Activated CD4-positive, alpha-beta T cell treated with anti-CD3 and anti-CD28 coated beads, Interleukin-2, amount 10 ng/mL, durations not matched to agents 7 days and 5 days (primary cell): ENCODE data around the gene CPPED1. TPM values are rescaled to one million over a fixed set of nuclear protein-coding genes. Genes with fewer than 3 reads are reported as not detected.
"Not testable (repeated sequence)": the region's sequence is repeated elsewhere in the genome, so short reads cannot be mapped to it uniquely, and the experiment has no call there.

Source experiments
- CTCF ChIA-PET: fragments of 350-600 bp; sonication (Branson Sonifier 250); formaldehyde crosslinking; loops from one replicate; lab custom pipeline; 2021; ENCODE audit warnings: antibody characterized with exemption; lab: Charles Lee
- POLR2A ChIA-PET: fragments of 350-600 bp; sonication (Branson Sonifier 250); formaldehyde crosslinking; loops from one replicate; lab custom pipeline; 2021; ENCODE audit warnings: antibody characterized with exemption; lab: Charles Lee
- DNase-seq: peaks from one replicate; pipeline ENCODE4 v3.0.0-alpha.2; 2020
- H3K27ac Mint-ChIP-seq: one replicate; pipeline ENCODE4 v1.8.0; 2021; ENCODE audit warnings: mild to moderate bottlenecking, moderate library complexity, mixed read lengths
- H3K27me3 Mint-ChIP-seq: one replicate; pipeline ENCODE4 v1.8.0; 2021; ENCODE audit warnings: mixed read lengths
- H3K36me3 Mint-ChIP-seq: one replicate; pipeline ENCODE4 v1.8.0; 2021; ENCODE audit warnings: low read depth, mixed read lengths
- H3K4me1 Mint-ChIP-seq: one replicate; pipeline ENCODE4 v1.8.0; 2021; ENCODE audit warnings: mixed read lengths
- H3K4me3 Mint-ChIP-seq: one replicate; pipeline ENCODE4 v1.8.0; 2021; ENCODE audit warnings: mild to moderate bottlenecking, moderate library complexity, mixed read lengths
- H3K9me3 Mint-ChIP-seq: one replicate; pipeline ENCODE4 v1.8.0; 2021; ENCODE audit warnings: mixed read lengths
- total RNA-seq, 2 experiments: library from RNA; stranded (reverse); gene quantifications; one replicate each; pipeline ENCODE4 v1.2.3, GENCODE V29; 2021

CPPED1 gene
- total RNA-seq, 2 experiments from 2014 or later: 15.7 to 17.1 TPM

DNA sequence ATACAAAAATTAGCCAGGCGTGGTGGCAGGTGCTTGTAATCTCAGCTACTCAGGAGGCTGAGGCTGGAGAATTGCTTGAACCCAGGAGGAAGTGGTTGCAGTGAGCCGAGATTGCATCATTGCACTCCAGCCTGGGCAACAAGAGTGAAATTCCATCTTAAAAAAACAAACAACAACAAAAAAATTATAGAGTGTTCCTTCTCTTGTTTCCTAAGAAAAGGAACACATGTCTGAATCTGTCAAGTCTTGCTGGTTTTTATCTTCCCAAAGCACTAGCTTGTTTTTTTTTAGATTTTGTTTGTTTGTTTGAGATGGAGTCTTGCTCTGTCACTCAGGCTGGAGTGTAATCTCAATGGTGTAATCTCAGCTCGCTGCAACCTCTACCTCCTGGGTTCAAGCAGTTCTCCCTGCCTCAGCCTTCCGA lies 13.1 kb upstream of the CPPED1 start:
- H3K36me3 Mint-ChIP-seq, DNase-seq, H3K4me3 Mint-ChIP-seq, H3K27ac Mint-ChIP-seq, H3K27me3 Mint-ChIP-seq, H3K9me3 Mint-ChIP-seq, POLR2A ChIA-PET: not testable (repeated sequence)
- CTCF ChIA-PET: interaction anchor here (0.6 to 3.0 kb wide), 7 partner anchors 11 to 360 kb away, joined by 3 to 12 read pairs (median 3); no protein-coding TSS in a partner anchor
- H3K4me1 Mint-ChIP-seq: peaks cover 27% of the 10 kb centered on the region

DNA sequence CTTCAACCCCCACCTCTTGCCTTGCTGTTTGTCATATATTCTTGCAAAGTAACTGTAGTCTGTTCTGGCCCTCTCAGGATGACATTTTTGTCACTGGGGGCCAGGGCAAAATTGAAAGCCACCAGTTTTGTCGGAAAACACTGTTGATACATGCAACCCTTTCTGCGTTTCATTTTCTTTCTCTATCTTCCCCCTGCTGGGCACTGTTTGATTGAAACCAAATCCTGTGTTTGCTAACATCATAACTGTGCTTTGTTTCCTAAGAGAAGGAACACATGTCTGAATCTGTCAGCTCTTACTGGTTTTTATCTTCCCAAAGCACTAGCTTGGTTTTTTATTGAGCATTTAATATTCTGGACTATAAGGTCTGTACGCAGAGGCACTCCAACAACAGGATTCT lies 11.7 kb upstream of the CPPED1 start:
- H3K9me3 Mint-ChIP-seq: peaks cover 7% of the 10 kb centered on the region
- ChIA-PET POLR2A (no interaction called here), CTCF (interaction anchor here (1.5 to 3.0 kb wide), 2 partner anchors 10 to 720 kb away, joined by 4 to 12 read pairs; no protein-coding TSS in a partner anchor)
- H3K27ac Mint-ChIP-seq: no peak overlapping the region
- H3K36me3 Mint-ChIP-seq: no peaks in the 10 kb centered on the region
- no peak overlapping the region for H3K4me3 Mint-ChIP-seq
- no peaks in the 10 kb centered on the region for H3K27me3 Mint-ChIP-seq
- H3K4me1 Mint-ChIP-seq: peaks cover 37% of the 10 kb centered on the region
- no peak for DNase-seq

- H3K27me3 Mint-ChIP-seq, CTCF ChIA-PET, H3K27ac Mint-ChIP-seq, H3K36me3 Mint-ChIP-seq, H3K4me3 Mint-ChIP-seq, DNase-seq, POLR2A ChIA-PET: not testable (repeated sequence)
- Mint-ChIP-seq H3K9me3 (peaks cover 15% of the 10 kb centered on the region), H3K4me1 (peaks cover 39% of the 10 kb centered on the region)
Observed at GRCh38 chr16:12813734-12814133, 10.0 kb upstream of the CPPED1 start.

DNA sequence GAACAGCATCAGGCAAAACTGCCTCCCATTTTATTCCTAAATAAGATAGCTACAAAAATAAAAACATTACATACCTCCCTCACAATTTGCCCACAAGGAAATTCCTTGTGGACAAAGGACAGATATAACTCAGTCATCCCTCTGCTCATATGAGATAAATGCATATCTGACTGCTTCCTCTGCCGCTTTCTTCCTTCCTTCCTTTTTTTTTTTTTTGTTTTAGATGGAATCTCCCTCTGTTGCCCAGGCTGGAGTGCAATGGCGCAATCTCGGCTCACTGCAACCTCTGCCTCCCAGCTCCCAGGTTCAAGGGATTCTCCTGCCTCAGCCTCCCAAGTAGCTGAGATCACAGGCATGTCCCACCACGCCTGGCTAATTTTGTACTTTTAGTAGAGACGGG lies 9.6 kb upstream of the CPPED1 start:
- Mint-ChIP-seq H3K4me1 (peaks cover 36% of the 10 kb centered on the region), H3K9me3 (peaks cover 15% of the 10 kb centered on the region)
- H3K27me3 Mint-ChIP-seq, CTCF ChIA-PET, H3K27ac Mint-ChIP-seq, DNase-seq, H3K36me3 Mint-ChIP-seq, H3K4me3 Mint-ChIP-seq: not testable (repeated sequence)
- POLR2A ChIA-PET: interaction anchor here (0.6 kb wide), 1 partner anchor 8 kb away, joined by 5 read pairs; no protein-coding TSS in a partner anchor

- ChIA-PET POLR2A (interaction anchor here (0.6 kb wide), 1 partner anchor 30 kb away, joined by 5 read pairs; no protein-coding TSS in a partner anchor), CTCF (no interaction called here)
- H3K27me3 Mint-ChIP-seq: no peaks in the 10 kb centered on the region
- H3K36me3 Mint-ChIP-seq: no peaks in the 10 kb centered on the region
- no peak for DNase-seq
- peaks cover 15% of the 10 kb centered on the region for H3K9me3 Mint-ChIP-seq
- peaks cover 25% of the 10 kb centered on the region for H3K4me1 Mint-ChIP-seq
- no peak overlapping the region for H3K4me3 Mint-ChIP-seq
- H3K27ac Mint-ChIP-seq: no peak overlapping the region
Observed at GRCh38 chr16:12811441-12812383, 8.0 kb upstream of the CPPED1 start.

DNA sequence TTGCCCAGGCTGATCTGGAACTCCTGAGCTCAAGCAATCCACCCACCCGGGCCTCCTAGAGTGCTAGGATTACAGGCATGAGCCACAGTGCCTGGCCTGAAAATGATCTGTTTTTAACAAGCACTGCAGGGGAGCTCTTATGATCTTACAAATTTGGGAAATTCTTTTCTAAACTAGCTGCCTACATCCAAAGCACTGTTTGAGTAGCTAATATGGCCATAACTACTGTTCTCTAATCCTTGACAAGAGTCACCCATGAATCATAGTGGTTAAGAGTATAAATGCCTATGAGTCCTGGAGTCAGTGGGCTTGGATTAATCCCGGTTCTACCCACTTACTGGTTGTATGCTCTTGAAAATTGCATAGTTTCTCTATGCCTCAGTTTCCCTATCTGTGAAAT lies 1.4 kb upstream of the CPPED1 start:
- Mint-ChIP-seq H3K27me3 (no peaks in the 10 kb centered on the region), H3K27ac (no peak overlapping the region), H3K36me3 (peaks cover 13% of the 10 kb centered on the region), H3K9me3 (peaks cover 5% of the 10 kb centered on the region), H3K4me3 (no peak overlapping the region), H3K4me1 (peaks cover 37% of the 10 kb centered on the region)
- CTCF ChIA-PET: interaction anchor here (1.1 to 2.5 kb wide), 2 partner anchors 10 to 263 kb away, joined by 3 to 12 read pairs; no protein-coding TSS in a partner anchor
- POLR2A ChIA-PET: interaction anchor here (0.6 kb wide), 2 partner anchors 8 to 11 kb away, joined by 5 to 6 read pairs; no protein-coding TSS in a partner anchor
- DNase-seq: no peak

- no peak overlapping the region for H3K27ac Mint-ChIP-seq
- peaks cover 13% of the 10 kb centered on the region for H3K36me3 Mint-ChIP-seq
- DNase-seq: no peak
- no peaks in the 10 kb centered on the region for H3K27me3 Mint-ChIP-seq
- POLR2A ChIA-PET: interaction anchor here (0.6 kb wide), 1 partner anchor 9 kb away, joined by 5 read pairs; no protein-coding TSS in a partner anchor
- CTCF ChIA-PET: interaction anchor here (0.6 to 2.5 kb wide), 3 partner anchors 11 to 298 kb away, joined by 3 to 12 read pairs (median 3); no protein-coding TSS in a partner anchor
- H3K9me3 Mint-ChIP-seq: peaks cover 2% of the 10 kb centered on the region
- H3K4me3 Mint-ChIP-seq: peak overlapping the region; percentile 95
- H3K4me1 Mint-ChIP-seq: peaks cover 35% of the 10 kb centered on the region
Observed at GRCh38 chr16:12804395-12804794, 708 bp upstream of the CPPED1 start.

DNA sequence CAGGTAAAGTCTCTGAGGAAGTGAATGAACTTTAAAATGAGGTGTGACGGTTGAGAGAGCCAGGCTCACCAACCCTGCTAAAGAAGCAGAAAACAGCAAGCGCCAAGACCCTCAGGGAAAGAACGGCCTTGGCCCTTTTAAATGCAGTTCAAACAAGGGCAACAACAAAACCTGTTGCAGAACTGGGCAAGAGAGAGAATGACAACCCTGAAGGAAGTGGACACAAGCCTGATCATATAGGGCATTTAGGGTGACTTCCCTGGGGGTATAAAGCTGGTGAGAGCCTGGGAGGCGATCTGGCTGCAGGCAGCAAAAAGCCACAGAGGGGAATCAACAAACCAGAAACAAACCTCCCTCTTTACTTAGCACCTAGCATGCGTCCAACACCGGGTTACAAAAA lies 1.0 kb downstream of the CPPED1 start:
- ChIA-PET POLR2A (no interaction called here), CTCF (interaction anchor here (0.8 kb wide), 1 partner anchor 229 kb away, joined by 3 read pairs; no protein-coding TSS in a partner anchor)
- Mint-ChIP-seq H3K36me3 (peaks cover 13% of the 10 kb centered on the region), H3K9me3 (no peaks in the 10 kb centered on the region), H3K27me3 (no peaks in the 10 kb centered on the region), H3K4me1 (peaks cover 38% of the 10 kb centered on the region), H3K27ac (peak overlapping the region; percentile 95), H3K4me3 (peak overlapping the region; percentile 95)
- no peak for DNase-seq

GRCh38 chr16:12802048-12802447 lies 1.6 kb downstream of the CPPED1 start:
- Mint-ChIP-seq H3K9me3 (no peaks in the 10 kb centered on the region), H3K4me1 (peaks cover 38% of the 10 kb centered on the region), H3K4me3 (peak overlapping the region; percentile 95), H3K36me3 (peaks cover 13% of the 10 kb centered on the region), H3K27me3 (no peaks in the 10 kb centered on the region), H3K27ac (no peak overlapping the region)
- DNase-seq: no peak
- ChIA-PET POLR2A (no interaction called here), CTCF (interaction anchor here (0.8 kb wide), 1 partner anchor 22 kb away, joined by 3 read pairs; no protein-coding TSS in a partner anchor)

DNA sequence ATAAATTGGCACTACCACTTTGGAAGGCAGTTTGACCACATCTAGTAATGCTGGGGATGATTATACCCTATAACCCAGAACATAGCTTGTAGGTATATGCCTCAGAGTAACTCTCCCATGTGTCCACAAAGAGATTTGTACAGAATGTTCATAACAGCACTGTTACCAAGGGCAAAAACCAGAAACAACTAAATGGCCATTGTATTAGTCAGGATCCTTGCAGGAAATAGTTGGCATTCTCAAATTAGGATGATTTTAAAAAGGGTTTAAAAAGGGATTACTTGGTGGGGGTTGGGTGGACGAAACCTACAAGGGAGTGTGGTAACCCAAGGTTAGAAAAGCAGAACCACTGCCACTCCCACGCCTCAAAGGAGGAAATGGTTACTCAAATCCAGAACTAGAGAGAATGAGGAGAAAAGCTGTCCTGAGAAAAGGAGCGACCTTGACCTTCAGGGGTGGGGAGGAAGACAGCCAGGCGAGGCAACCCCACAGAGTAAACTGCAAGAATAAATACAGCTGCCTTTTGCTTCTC lies 2.1 kb downstream of the CPPED1 start:
- POLR2A ChIA-PET: no interaction called here
- H3K27ac Mint-ChIP-seq: peak overlapping the region; percentile 43
- CTCF ChIA-PET: interaction anchor here (0.8 kb wide), 1 partner anchor 22 kb away, joined by 3 read pairs; no protein-coding TSS in a partner anchor

DNA sequence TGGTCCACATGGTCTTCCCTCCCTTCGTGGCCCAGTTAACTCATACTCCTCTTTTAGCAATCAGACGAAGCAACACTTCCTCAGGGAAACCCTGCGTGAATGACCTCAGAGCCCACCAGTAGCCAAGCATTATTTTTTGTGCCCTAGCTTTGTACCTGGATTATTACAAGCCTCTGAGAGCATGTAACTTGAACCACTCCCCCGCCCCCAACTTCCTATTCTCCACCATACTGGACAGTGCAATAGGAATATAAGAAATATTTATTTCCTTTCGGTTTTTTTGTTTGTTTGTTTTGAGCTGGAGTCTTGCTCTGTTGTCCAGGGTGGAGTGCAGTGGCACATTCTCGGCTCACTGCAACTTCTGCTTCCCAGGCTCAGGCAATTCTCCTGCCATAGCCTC lies 2.9 kb downstream of the CPPED1 start:
- Mint-ChIP-seq H3K36me3 (peaks cover 15% of the 10 kb centered on the region), H3K27me3 (no peaks in the 10 kb centered on the region), H3K4me3 (no peak overlapping the region), H3K9me3 (no peaks in the 10 kb centered on the region), H3K4me1 (peaks cover 38% of the 10 kb centered on the region), H3K27ac (no peak overlapping the region)
- no peak for DNase-seq
- CTCF ChIA-PET: interaction anchor here (0.6 to 1.0 kb wide), 2 partner anchors 28 to 57 kb away, joined by 3 to 4 read pairs; no protein-coding TSS in a partner anchor
- POLR2A ChIA-PET: no interaction called here

More for the DNA sequence above, 2.1 kb downstream of the CPPED1 start:
- Mint-ChIP-seq H3K4me3 (peak overlapping the region; percentile 95), H3K4me1 (peaks cover 38% of the 10 kb centered on the region), H3K36me3 (peaks cover 13% of the 10 kb centered on the region), H3K27me3 (no peaks in the 10 kb centered on the region), H3K9me3 (no peaks in the 10 kb centered on the region)
- DNase-seq: peak; percentile 10

- H3K36me3 Mint-ChIP-seq: peaks cover 16% of the 10 kb centered on the region
- H3K27ac Mint-ChIP-seq, H3K4me3 Mint-ChIP-seq, DNase-seq, H3K27me3 Mint-ChIP-seq, POLR2A ChIA-PET, H3K9me3 Mint-ChIP-seq: not testable (repeated sequence)
- CTCF ChIA-PET: interaction anchor here (0.6 to 1.5 kb wide), 4 partner anchors 11 to 56 kb away, joined by 3 to 5 read pairs (median 4); no protein-coding TSS in a partner anchor
- H3K4me1 Mint-ChIP-seq: peaks cover 38% of the 10 kb centered on the region
Observed at GRCh38 chr16:12799996-12800395, 3.7 kb downstream of the CPPED1 start.
